Stimulated activated CD8-positive, alpha-beta memory T cell treated with anti-CD3 and anti-CD28 coated beads, Interleukin-7, amount 100 ng/mL, for 48 hours (primary cell): ENCODE data around the gene CARMIL1.
"Not testable (repeated sequence)": the region's sequence is repeated elsewhere in the genome, so short reads cannot be mapped to it uniquely, and the experiment has no call there.

Experiments
- DNase-seq, 2 donors: peaks; one replicate each; pipeline ENCODE4 v3.0.0-alpha.2; 2020; ENCODE audit warnings: low read depth in 1 of 2; ENCODE audit errors: extremely low read depth in 1 of 2

The CARMIL1 gene

GRCh38 chr6:25366903-25367545 is 87.8 kb downstream of the CARMIL1 start:
- DNase-seq = peak in 1 of 2 donors; percentile 18

DNA sequence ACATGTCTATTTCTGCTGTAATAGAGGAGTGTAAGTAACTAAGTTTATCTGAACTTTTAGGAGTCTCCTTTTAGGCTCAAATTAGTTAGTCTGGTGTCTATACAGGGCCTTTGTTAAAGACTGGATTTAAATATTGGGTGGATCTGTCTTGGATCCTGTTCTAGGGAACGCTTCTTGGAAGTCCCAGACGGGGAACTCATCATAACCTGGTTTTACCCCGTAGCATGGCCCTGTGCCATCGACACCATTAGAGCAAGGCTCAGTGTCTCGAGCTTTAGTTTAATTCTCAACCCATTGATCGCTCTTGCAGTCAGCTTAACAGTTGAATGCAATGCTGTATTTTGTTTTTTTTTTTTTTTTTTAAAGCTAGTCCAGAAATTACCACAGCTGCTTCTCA is 89.9 kb downstream of the CARMIL1 start:
- DNase-seq = no peak

- no peak for DNase-seq
Measured at GRCh38 chr6:25369433-25370177, 90.4 kb downstream of the CARMIL1 start.

DNA sequence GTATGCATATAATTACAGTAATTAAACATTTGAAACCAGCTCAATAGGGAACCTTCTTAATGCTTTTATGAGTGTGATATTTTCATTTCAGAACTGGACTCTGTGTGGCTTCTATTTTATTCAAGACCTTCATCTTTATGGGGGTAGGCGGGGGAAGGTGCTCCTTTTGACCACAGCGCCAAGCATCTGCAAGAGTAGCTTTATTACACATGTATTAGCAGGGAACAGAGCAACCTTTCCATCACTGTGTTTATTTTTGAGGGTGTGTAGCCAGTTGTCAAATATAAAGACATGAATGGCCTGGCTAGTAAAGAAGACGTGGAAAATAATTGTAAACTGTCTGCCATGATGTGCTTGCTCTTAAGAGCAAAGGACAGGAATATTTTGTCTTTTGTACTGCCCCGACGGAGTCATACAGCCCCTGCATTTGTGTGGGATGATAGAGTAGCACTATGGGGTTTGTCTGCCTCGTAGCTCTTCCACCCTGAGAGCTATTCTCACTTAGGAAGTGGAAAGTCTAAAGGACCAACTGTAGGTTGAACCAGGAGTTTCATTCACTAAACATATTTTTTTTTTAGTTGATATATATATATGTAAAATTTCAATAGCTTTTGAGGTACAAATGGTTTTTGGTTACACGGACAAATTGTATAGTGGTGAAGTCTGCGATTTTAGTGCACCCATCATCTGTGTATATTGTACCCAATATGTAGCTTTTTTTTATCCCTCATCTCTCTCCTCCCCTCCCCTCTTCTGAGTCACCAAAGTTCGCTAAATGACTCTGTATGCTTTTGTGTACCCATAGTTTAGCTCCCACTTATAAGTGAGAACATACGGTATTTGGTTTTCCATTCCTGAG is 91.2 kb downstream of the CARMIL1 start:
- DNase-seq = no peak

DNA sequence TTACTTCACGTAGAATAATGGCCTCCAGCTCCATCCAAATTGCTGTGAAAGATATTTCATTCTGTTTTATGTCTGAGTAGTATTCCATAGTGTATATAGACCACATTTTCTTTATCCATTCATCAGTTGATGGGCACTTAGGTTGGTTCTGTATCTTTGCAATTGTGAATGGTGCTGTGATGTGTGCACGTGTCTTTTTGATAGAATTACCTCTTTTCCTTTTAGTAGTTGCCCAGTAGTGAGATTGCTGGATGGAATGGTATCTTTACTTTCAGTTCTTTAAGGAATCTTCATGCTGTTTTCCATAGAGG is 91.8 kb downstream of the CARMIL1 start:
- DNase-seq = no peak

DNA sequence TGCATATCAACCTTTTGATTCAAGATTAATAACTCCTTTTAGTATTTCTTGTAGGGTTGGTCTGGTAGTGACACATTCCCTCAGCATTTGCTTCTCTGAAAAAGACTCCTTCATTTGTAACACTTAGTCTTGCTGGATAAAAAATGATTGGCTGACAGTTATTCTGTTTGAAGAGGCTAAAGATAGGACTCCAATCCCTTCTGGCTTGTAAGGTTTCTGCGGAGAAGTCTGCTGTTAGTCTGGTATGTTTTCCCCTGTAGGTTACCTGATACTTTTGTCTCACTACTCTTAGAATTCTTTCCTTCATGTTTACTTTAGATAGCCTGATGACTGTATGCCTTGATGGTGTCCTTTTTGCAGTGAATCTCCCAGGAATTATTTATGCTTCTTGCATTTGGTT is 96.0 kb downstream of the CARMIL1 start:
- DNase-seq = no peak

- DNase-seq = no peak
Measured at GRCh38 chr6:25377664-25378063, 98.5 kb downstream of the CARMIL1 start.

- no peak for DNase-seq
Measured at GRCh38 chr6:25381077-25381476, 101.9 kb downstream of the CARMIL1 start.

DNA sequence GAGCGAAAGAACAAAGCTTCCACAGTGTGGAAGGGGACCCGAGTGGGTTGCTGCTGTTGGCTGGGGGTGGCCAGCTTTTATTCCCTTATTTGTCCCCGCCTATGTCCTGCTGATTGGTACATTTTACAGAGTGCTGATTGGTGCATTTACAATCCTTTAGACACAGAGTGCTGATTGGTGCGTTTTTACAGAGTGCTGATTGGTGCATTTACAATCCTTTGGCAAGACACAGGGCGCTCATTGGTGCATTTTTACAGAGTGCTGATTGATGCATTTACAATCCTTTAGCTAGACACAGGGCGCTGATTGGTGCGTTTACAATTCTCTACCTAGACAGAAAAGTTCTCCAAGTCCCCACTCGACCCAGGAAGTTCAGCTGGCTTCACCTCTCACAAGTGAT is 103.3 kb downstream of the CARMIL1 start:
- DNase-seq = not testable (repeated sequence)

GRCh38 chr6:25384234-25384633 is 105.1 kb downstream of the CARMIL1 start:
- no peak for DNase-seq

- DNase-seq = no peak
Measured at GRCh38 chr6:25384967-25385366, 105.8 kb downstream of the CARMIL1 start.

- no peak for DNase-seq
Measured at GRCh38 chr6:25387483-25387882, 108.3 kb downstream of the CARMIL1 start.

DNA sequence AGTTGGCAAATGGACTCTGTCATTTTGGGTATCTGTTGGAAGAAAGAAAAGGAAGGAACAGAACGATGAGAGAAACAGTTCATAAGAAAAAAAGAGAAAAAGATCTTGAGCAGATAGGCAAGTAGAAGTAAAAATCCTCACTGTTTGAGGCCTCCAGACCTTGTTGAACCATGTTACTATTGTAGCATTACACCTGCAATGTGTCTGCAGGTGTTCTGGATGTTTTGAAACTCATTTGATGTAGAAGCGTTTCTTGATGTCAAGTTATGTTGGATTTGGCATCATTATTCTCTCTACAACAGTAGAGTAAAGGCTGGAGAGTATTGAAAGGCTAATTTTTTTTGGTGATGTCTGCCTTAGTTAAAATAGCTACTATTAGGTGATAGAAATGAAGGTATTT is 108.7 kb downstream of the CARMIL1 start:
- no peak for DNase-seq

DNA sequence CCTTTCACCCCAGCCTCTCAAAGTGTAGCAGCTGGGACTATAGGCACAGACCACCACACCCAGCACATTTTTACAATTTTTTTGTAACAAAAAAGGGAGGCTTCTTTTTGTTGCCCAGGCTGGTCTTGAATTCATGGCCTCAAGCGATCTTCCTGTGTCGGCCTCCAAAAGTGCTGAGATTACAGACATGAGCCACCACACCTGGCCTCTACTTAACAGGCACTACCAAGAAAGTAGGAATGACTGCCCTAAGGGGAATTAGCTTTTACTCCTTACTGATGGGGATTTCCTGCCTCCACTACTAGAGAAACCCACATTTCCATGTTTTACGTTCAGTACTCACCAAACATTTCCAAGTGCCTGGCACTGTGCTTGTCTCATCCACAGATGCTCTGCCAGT is 109.6 kb downstream of the CARMIL1 start:
- no peak for DNase-seq

DNA sequence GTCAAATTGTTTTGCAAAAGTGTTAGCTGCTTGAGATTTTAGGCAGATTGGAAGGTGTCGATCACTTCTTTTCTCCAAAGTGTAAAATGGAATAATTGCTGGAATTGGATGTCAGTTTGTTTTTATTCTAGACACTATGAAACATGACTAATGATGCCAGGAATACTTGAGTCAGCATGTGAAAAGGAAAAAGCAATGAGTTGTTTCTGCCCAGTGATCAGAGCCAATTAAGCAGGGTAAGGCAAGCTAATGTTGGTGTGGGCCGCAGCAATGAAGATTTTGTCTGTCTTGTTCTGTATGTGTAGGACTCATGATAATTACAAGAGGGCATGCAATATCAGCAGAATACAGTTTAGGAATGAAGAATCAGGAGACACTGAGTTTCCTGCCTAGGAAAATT is 110.3 kb downstream of the CARMIL1 start:
- DNase-seq = no peak

- no peak for DNase-seq
Measured at GRCh38 chr6:25392372-25392771, 113.2 kb downstream of the CARMIL1 start.

GRCh38 chr6:25395731-25396130 is 116.6 kb downstream of the CARMIL1 start:
- DNase-seq = no peak

GRCh38 chr6:25397406-25397805 is 118.2 kb downstream of the CARMIL1 start:
- no peak for DNase-seq

DNA sequence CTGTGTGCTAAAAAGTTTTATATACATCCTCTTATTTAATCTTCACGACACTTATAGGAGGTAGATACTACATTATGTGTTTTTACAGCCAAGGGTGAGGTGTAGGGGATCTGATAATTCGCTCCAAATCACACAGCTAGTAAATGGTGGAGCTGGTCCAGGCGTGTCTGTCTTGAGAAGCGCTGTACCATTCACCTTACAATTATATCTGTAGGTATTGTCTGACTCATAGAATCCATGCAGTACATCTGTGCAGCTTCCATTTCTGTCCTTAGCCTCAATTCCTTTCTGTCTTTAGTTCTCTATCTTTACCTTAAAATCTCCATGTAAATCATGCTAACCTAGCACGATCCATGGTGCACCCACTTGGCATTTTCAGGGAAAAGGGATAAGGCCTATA is 120.7 kb downstream of the CARMIL1 start:
- no peak for DNase-seq

DNA sequence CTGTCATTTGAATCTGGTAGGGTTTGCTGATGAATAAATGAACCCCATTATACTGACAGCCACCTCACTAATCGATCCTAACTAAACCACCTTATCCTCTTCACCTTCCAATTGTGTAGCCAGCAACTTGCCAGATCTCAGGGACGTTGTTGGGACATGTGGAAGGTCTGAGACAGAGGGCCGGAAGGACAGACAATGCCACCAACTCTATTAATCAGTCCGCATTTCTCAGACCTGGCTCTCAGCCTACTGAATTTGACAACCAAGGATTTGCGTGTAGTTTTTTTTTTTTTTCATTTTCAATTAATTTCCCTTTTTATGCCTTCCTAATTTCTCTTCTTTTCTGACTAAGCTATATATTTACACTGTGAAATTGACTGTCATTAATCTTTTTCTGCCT is 122.5 kb downstream of the CARMIL1 start:
- no peak for DNase-seq

- DNase-seq = no peak
Measured at GRCh38 chr6:25402125-25402524, 123.0 kb downstream of the CARMIL1 start.

DNA sequence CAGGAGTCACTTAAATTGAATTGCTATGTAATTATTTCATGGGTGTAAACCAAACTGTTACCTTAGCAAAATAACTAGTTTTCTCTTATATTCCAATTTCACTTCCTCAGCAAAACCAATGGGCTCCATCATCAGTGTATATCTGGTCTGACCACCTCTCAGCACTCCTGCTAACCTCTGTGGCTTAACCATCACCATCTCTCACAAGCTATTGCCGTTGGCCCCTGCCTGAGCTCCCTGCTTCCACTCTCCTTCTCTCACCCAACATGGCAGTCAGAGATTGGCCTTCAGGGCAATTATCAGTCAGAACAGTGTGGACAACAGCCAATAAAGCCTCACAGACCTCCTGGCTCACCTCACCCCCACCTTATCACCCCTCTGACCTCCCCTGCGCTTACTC is 124.0 kb downstream of the CARMIL1 start:
- DNase-seq = no peak
